Smooth muscle cell of bladder (primary cell): Measurements from ENCODE around the gene UGT2B11. TPM values are rescaled to one million over a fixed set of nuclear protein-coding genes. Genes with fewer than 3 reads are reported as not detected.

Experiments used
- total RNA-seq: library from RNA; depleted of rRNA; stranded (reverse); fragments of >200 nt; gene quantifications from 2 replicates; pipeline ENCODE4 v1.2.3, GENCODE V29; 2014

UGT2B11 gene
- not detected in 2 replicates for total RNA-seq

GRCh38 chr4:69214716-69215115 lies at the start of gene UGT2B11:
TSS of gene UGT2B11 (minus strand) at chr4:69214748. CDS start at chr4:69214722, 26 bp downstream.

Other genes starting within 250 kb of the UGT2B11 start
- not detected in 2 replicates for gene UGT2B7, start 118.3 kb downstream of the UGT2B11 start, total RNA-seq
- gene UGT2B28, start 65.7 kb upstream of the UGT2B11 start, total RNA-seq = not detected in 2 replicates